Astrocyte (in vitro differentiated cells and primary cell): ENCODE measurements around the gene MUC16.

Experiments used
- EZH2 ChIP-seq: IDR thresholded peaks from 2 replicates; pipeline ENCODE4 v1.6.1; 2012; ENCODE audit warnings: mild to moderate bottlenecking, low read length, inconsistent platforms; ENCODE audit not compliant: insufficient read depth
- TF ChIP-seq, protein P1 (sequence below): IDR thresholded peaks from 2 replicates; pipeline ENCODE4 v1.5.1; 2011; ENCODE audit warnings: low read depth, mild to moderate bottlenecking, inconsistent platforms, low read length, moderate library complexity; ENCODE audit not compliant: insufficient read depth

DNA sequence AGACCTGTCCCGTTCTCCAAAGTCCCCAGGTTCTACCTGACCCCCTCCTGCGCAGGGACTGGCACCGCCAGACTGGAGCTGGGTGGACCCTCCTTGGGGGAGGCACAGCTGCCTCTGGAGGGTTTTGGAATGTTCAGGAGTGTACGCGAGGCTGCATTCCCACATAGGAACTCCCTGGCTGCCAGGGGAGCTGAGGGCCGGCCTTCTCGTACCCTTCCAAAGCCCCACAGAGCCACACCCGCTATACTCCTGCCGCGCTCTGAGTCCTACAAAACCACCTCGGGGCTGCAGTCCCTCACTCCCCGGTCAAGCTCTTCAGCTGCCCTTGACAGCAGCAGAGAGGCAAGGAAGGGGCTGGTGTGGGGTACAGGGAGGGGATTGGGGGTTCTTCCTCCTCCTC, 484 bp upstream of the MUC16 start:
- TF ChIP-seq EZH2, result no peak
- TF ChIP-seq, protein P1, sequence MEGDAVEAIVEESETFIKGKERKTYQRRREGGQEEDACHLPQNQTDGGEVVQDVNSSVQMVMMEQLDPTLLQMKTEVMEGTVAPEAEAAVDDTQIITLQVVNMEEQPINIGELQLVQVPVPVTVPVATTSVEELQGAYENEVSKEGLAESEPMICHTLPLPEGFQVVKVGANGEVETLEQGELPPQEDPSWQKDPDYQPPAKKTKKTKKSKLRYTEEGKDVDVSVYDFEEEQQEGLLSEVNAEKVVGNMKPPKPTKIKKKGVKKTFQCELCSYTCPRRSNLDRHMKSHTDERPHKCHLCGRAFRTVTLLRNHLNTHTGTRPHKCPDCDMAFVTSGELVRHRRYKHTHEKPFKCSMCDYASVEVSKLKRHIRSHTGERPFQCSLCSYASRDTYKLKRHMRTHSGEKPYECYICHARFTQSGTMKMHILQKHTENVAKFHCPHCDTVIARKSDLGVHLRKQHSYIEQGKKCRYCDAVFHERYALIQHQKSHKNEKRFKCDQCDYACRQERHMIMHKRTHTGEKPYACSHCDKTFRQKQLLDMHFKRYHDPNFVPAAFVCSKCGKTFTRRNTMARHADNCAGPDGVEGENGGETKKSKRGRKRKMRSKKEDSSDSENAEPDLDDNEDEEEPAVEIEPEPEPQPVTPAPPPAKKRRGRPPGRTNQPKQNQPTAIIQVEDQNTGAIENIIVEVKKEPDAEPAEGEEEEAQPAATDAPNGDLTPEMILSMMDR, result no peak
